Adrenal gland (tissue), 5 donors: Measurements from ENCODE around the gene CDC73.

Experiments
- CTCF ChIP-seq, 6 experiments: fragments of 450-650 bp in 4 of 6; fragments of 200-600 bp in 2 of 6; sonication (generic) in 1 of 6; IDR thresholded peaks; 1 replicate in 5 of 6; 2 replicates in 1 of 6; pipeline versions ENCODE4 v1.5.1 to v1.8.0; 2016 to 2021; ENCODE audit warnings: antibody characterized with exemption in 6 of 6, mild to moderate bottlenecking in 2 of 6, moderate library complexity in 1 of 6
- POLR2A ChIP-seq, 2 donors: fragments of 450-650 bp; IDR thresholded peaks; one replicate each; pipeline ENCODE4 v1.6.1; 2017; ENCODE audit warnings: antibody characterized with exemption in 2 of 2, mild to moderate bottlenecking in 2 of 2, moderate library complexity in 1 of 2
- donor health status: DM: no; HTN: no; CAD: no.

GRCh38 chr1:193221651-193222050, 99.8 kb downstream of the CDC73 start:
- TF ChIP-seq CTCF (IDR thresholded peaks at IDR 0.05): no peak
- no peak for TF ChIP-seq POLR2A (IDR thresholded peaks at IDR 0.05)
